Neuronal stem cell (in vitro differentiated cells): ENCODE results near the gene TMEM217.

ENCODE experiments used
- DNase-seq: peaks from one replicate; pipeline ENCODE4 v3.0.0-alpha.2; 2013; ENCODE audit warnings: low spot score
- H2AFZ ChIP-seq: one replicate; pipeline ENCODE4 v1.6.1; 2013; ENCODE audit warnings: mild to moderate bottlenecking, low read length, inconsistent platforms
- H2AK5ac ChIP-seq: 2 replicates; pipeline ENCODE4 v1.6.1; 2013; ENCODE audit warnings: low read depth, mild to moderate bottlenecking, inconsistent platforms, low read length, moderate library complexity, mixed read lengths
- H2BK120ac ChIP-seq: 2 replicates; pipeline ENCODE4 v1.6.1; 2013; ENCODE audit warnings: low read depth, mild to moderate bottlenecking, inconsistent platforms, low read length, moderate library complexity, mixed read lengths
- H2BK12ac ChIP-seq: one replicate; pipeline ENCODE4 v1.6.1; 2013; ENCODE audit warnings: low read length, inconsistent platforms
- H2BK15ac ChIP-seq: 2 replicates; pipeline ENCODE4 v1.6.1; 2013; ENCODE audit warnings: mild to moderate bottlenecking, low read length, inconsistent platforms, mixed read lengths
- H2BK5ac ChIP-seq: one replicate; pipeline ENCODE4 v1.6.1; 2013; ENCODE audit warnings: inconsistent platforms, mild to moderate bottlenecking, low read length, moderate library complexity
- H3K14ac ChIP-seq: one replicate; pipeline ENCODE4 v1.6.1; 2013; ENCODE audit warnings: low read length, inconsistent platforms
- H3K18ac ChIP-seq: 2 replicates; pipeline ENCODE4 v1.6.1; 2013; ENCODE audit warnings: low read length, inconsistent platforms
- H3K23ac ChIP-seq: 2 replicates; pipeline ENCODE4 v1.6.1; 2013; ENCODE audit warnings: low read depth, mild to moderate bottlenecking, mixed read lengths, low read length, inconsistent platforms; ENCODE audit not compliant: poor library complexity
- H3K27ac ChIP-seq: replicated peaks from 3 replicates; pipeline ENCODE4 v1.5.1; 2013; ENCODE audit warnings: low read length, inconsistent platforms
- H3K27me3 ChIP-seq, 3 experiments: 2 replicates each; pipeline ENCODE4 v1.6.1; 2013; ENCODE audit warnings: low read length in 3 of 3, mild to moderate bottlenecking in 2 of 3, inconsistent platforms in 1 of 3, low read depth in 1 of 3, mixed read lengths in 1 of 3, moderate library complexity in 1 of 3; ENCODE audit not compliant: control insufficient read depth in 3 of 3, insufficient read depth in 3 of 3
- H3K36me3 ChIP-seq, 2 donors: replicated peaks in 1 of 2; 2 replicates each; pipeline ENCODE4 v1.6.1; 2013; ENCODE audit warnings: low read length in 2 of 2; ENCODE audit not compliant: control insufficient read depth in 2 of 2, insufficient read depth in 2 of 2
- H3K4ac ChIP-seq: 2 replicates; pipeline ENCODE4 v1.6.1; 2013; ENCODE audit warnings: inconsistent platforms, mild to moderate bottlenecking, low read length, moderate library complexity
- H3K4me1 ChIP-seq, 2 donors: 1 replicate in 1 of 2; 2 replicates in 1 of 2; pipeline ENCODE4 v1.6.1; 2013; ENCODE audit warnings: low read length in 2 of 2, low read depth in 1 of 2; ENCODE audit not compliant: control insufficient read depth in 2 of 2, insufficient read depth in 1 of 2
- H3K4me2 ChIP-seq: one replicate; pipeline ENCODE4 v1.6.1; 2013; ENCODE audit warnings: mild to moderate bottlenecking, low read length, inconsistent platforms; ENCODE audit not compliant: insufficient read depth, poor library complexity, severe bottlenecking
- H3K4me3 ChIP-seq, 2 donors: 2 replicates each; pipeline ENCODE4 v1.5.1; 2013; ENCODE audit warnings: low read length in 2 of 2, mild to moderate bottlenecking in 2 of 2, inconsistent platforms in 1 of 2, moderate library complexity in 1 of 2
- H3K79me1 ChIP-seq: one replicate; pipeline ENCODE4 v1.6.1; 2013; ENCODE audit warnings: low read depth, mild to moderate bottlenecking, inconsistent platforms, low read length, moderate library complexity
- H3K9ac ChIP-seq: one replicate; pipeline ENCODE4 v1.6.1; 2013; ENCODE audit warnings: mild to moderate bottlenecking, low read depth, low read length, inconsistent platforms; ENCODE audit not compliant: poor library complexity
- H3K9me3 ChIP-seq, 2 donors: replicated peaks in 1 of 2; 2 replicates each; pipeline versions ENCODE3 to v1.6.1; 2013; ENCODE audit warnings: low read length in 2 of 2, mild to moderate bottlenecking in 2 of 2, inconsistent platforms in 1 of 2, low read depth in 1 of 2, mixed read lengths in 1 of 2, moderate library complexity in 1 of 2; ENCODE audit not compliant: control insufficient read depth in 2 of 2, insufficient read depth in 1 of 2
- H4K8ac ChIP-seq: one replicate; pipeline ENCODE4 v1.6.1; 2013; ENCODE audit warnings: low read depth, mild to moderate bottlenecking, inconsistent platforms, low read length, moderate library complexity
- H4K91ac ChIP-seq: one replicate; pipeline ENCODE4 v1.6.1; 2013; ENCODE audit warnings: low read length, low read depth, mild to moderate bottlenecking, inconsistent platforms; ENCODE audit not compliant: poor library complexity
- WGBS, 2 donors: extraction: QIAGEN DNeasy Blood & Tissue Kit; methylation state at CpG; one replicate each; pipeline ENCODE4 v1.1.7; 2013; ENCODE audit warnings: missing lambda C conversion rate in 2 of 2, mixed read lengths in 1 of 2; ENCODE audit not compliant: insufficient read length in 2 of 2, insufficient replicate concordance in 1 of 2; ENCODE audit errors: extremely low coverage in 2 of 2; 5-methylcytosine and 5-hydroxymethylcytosine counted together

The TMEM217 gene

GRCh38 chr6:37233541-37233940 lies 24.4 kb downstream of the TMEM217 start:
- no peak overlapping the region for H3K27ac ChIP-seq
- H3K18ac ChIP-seq, result no peak overlapping the region

GRCh38 chr6:37232430-37233017 lies 25.4 kb downstream of the TMEM217 start:
- Histone ChIP-seq H2BK12ac (no peak overlapping the region), H2AFZ (no peak overlapping the region), H3K4me3 (no peak overlapping the region), H3K9me3 (no peaks in the 10 kb centered on the region), H2BK5ac (no peak overlapping the region), H3K4me1 (peaks cover 0 to 10% of the 10 kb centered on the region in 2 donors), H3K9ac (no peak overlapping the region), H3K23ac (no peak overlapping the region), H3K79me1 (no peaks in the 10 kb centered on the region), H2AK5ac (no peak overlapping the region), H3K36me3 (no peaks in the 10 kb centered on the region), H3K14ac (no peak overlapping the region), H4K91ac (no peak overlapping the region), H2BK120ac (no peak overlapping the region), H4K8ac (no peak overlapping the region), H3K4me2 (no peak overlapping the region), H3K18ac (no peak overlapping the region), H3K27ac (no peak overlapping the region), H3K27me3 (no peaks in the 10 kb centered on the region), H2BK15ac (no peak overlapping the region), H3K4ac (no peak overlapping the region)
- DNase-seq, result no peak
- WGBS, 2 donors, result no CpG with 5 or more reads among the region's 5 CpGs

More at GRCh38 chr6:37233541-37233940, 24.4 kb downstream of the TMEM217 start:
- Histone ChIP-seq H3K23ac (no peak overlapping the region), H2AK5ac (no peak overlapping the region), H2BK120ac (no peak overlapping the region), H4K91ac (no peak overlapping the region), H2BK5ac (no peak overlapping the region), H3K27me3 (no peaks in the 10 kb centered on the region), H3K4ac (no peak overlapping the region), H3K4me1 (peaks cover 0 to 13% of the 10 kb centered on the region in 2 donors), H2BK15ac (no peak overlapping the region), H3K9me3 (no peaks in the 10 kb centered on the region), H3K9ac (no peak overlapping the region), H4K8ac (no peak overlapping the region), H3K36me3 (no peaks in the 10 kb centered on the region), H3K4me2 (no peak overlapping the region), H2AFZ (no peak overlapping the region), H3K14ac (no peak overlapping the region), H3K79me1 (no peaks in the 10 kb centered on the region), H2BK12ac (no peak overlapping the region), H3K4me3 (no peak overlapping the region)
- WGBS, 2 donors, result no CpG with 5 or more reads among the region's 7 CpGs
- DNase-seq, result no peak

GRCh38 chr6:37230104-37230503 lies 27.8 kb downstream of the TMEM217 start:
- Histone ChIP-seq H2BK12ac (no peak overlapping the region), H3K4me3 (no peak overlapping the region), H3K36me3 (no peaks in the 10 kb centered on the region), H2BK5ac (no peak overlapping the region), H2BK15ac (no peak overlapping the region), H3K9me3 (no peaks in the 10 kb centered on the region), H3K4ac (no peak overlapping the region), H3K4me1 (no peaks in the 10 kb centered on the region), H3K18ac (no peak overlapping the region), H4K8ac (no peak overlapping the region), H3K27ac (no peak overlapping the region), H2AK5ac (no peak overlapping the region), H3K27me3 (no peaks in the 10 kb centered on the region), H3K9ac (no peak overlapping the region), H2AFZ (no peak overlapping the region), H2BK120ac (no peak overlapping the region), H3K4me2 (no peak overlapping the region), H4K91ac (no peak overlapping the region), H3K14ac (no peak overlapping the region), H3K79me1 (no peaks in the 10 kb centered on the region), H3K23ac (no peak overlapping the region)
- WGBS, 2 donors, result no CpG with 5 or more reads among the region's 6 CpGs
- DNase-seq, result no peak

- H3K9ac ChIP-seq, result no peak overlapping the region
- no peak for DNase-seq
- H3K27ac ChIP-seq, result no peak overlapping the region
- H3K14ac ChIP-seq, result no peak overlapping the region
- H3K79me1 ChIP-seq, result no peaks in the 10 kb centered on the region
- H3K4me2 ChIP-seq, result no peak overlapping the region
- no peak overlapping the region for H4K8ac ChIP-seq
- H3K23ac ChIP-seq, result no peak overlapping the region
- H2BK120ac ChIP-seq, result no peak overlapping the region
- no peaks in the 10 kb centered on the region for H3K9me3 ChIP-seq
- no peak overlapping the region for H3K4ac ChIP-seq
- no peak overlapping the region for H2AK5ac ChIP-seq
- H3K4me3 ChIP-seq, result no peak overlapping the region
- H2BK15ac ChIP-seq, result no peak overlapping the region
- no peak overlapping the region for H3K18ac ChIP-seq
- no peak overlapping the region for H2BK5ac ChIP-seq
- H4K91ac ChIP-seq, result no peak overlapping the region
- WGBS, 2 donors, result no CpG with 5 or more reads among the region's 5 CpGs
- no peak overlapping the region for H2BK12ac ChIP-seq
- H3K36me3 ChIP-seq, result no peaks in the 10 kb centered on the region
- H2AFZ ChIP-seq, result no peak overlapping the region
- H3K27me3 ChIP-seq, result no peaks in the 10 kb centered on the region
- H3K4me1 ChIP-seq, result peaks cover 2 to 4% of the 10 kb centered on the region in 2 donors
Measured at GRCh38 chr6:37225350-37226169, 32.4 kb downstream of the TMEM217 start.
